ENCODE results near the gene DISC1. TPM values are rescaled to one million over a fixed set of nuclear protein-coding genes. Genes with fewer than 3 reads are reported as not detected.

DISC1 gene
- total RNA-seq, 1 donor from 2014 or later = 12.3 TPM

DNA sequence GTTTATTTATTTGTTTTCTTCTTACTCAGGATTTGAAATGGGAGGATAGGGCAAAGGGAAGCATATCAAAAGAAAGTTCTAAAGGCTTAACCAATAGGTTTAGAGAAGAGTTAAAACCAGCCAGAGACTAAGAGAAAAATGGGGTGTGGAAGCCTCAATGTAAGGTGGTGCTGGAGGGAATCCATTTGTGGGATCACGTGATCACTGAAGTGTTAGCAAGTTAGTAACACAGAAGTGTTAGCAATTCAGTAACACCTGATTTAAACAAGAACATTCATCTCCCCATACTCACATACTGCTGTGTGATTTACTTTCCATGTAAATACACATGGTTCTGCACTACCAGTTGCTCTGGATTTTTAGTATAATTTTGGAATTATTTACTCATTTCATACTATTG lies 451.2 kb downstream of the DISC1 start:
- no peaks in the 10 kb centered on the region for H3K4me1 ChIP-seq
- no peaks in the 10 kb centered on the region for H3K36me3 ChIP-seq
- H3K27me3 ChIP-seq = no peaks in the 10 kb centered on the region
- no peak for DNase-seq (ENCODE audit: extremely low spot score in 2 of 2)
- intact Hi-C loops (cut with DNase I) = loop anchor here (10.0 kb wide), 1 partner anchor 897 kb away; no protein-coding TSS in a partner anchor
- TF ChIP-seq POLR2AphosphoS5 (IDR thresholded peaks at IDR 0.05; ENCODE audit: insufficient read depth in 1 of 2, low read depth in 1 of 2) (no peak), POLR2A (IDR thresholded peaks at IDR 0.05) (no peak)
- TF ChIP-seq, protein P1, sequence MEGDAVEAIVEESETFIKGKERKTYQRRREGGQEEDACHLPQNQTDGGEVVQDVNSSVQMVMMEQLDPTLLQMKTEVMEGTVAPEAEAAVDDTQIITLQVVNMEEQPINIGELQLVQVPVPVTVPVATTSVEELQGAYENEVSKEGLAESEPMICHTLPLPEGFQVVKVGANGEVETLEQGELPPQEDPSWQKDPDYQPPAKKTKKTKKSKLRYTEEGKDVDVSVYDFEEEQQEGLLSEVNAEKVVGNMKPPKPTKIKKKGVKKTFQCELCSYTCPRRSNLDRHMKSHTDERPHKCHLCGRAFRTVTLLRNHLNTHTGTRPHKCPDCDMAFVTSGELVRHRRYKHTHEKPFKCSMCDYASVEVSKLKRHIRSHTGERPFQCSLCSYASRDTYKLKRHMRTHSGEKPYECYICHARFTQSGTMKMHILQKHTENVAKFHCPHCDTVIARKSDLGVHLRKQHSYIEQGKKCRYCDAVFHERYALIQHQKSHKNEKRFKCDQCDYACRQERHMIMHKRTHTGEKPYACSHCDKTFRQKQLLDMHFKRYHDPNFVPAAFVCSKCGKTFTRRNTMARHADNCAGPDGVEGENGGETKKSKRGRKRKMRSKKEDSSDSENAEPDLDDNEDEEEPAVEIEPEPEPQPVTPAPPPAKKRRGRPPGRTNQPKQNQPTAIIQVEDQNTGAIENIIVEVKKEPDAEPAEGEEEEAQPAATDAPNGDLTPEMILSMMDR (IDR thresholded peaks at IDR 0.05) = no peak
- H3K4me3 ChIP-seq = no peak overlapping the region
- H3K27ac ChIP-seq = no peak overlapping the region
- H3K9me3 ChIP-seq = no peaks in the 10 kb centered on the region

DNA sequence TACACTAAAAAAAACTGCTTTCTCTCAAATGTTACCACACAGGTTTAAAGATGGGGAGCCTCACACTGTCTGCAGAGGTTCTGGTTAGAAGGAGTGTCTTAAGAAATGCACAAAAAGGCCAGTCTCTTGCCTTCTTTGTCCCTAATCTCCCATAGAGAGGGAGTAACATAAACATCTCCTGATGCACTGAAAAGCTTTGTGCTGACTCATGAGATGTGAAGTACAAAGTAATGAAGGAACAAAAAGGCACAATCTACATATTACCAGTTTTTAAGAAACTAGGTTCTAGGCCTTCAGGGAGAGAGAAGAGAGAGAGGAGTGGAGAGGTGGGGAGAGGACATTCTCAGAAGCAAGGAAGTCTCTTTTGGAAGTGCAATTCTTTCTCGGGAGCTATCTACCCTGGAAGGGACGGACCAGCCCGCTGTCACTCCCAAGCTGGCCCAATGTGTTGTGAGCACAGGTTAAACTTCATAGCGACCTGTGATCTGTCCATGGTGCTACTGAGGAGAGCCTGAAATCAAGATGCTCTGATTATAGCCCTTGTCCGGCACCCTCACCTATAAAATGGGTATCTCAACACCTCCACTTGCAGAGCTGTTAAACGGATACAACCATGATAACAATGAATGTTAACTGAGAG lies 458.1 kb downstream of the DISC1 start:
- intact Hi-C loops (cut with DNase I) = no loop called here
- Histone ChIP-seq H3K4me1 (no peaks in the 10 kb centered on the region), H3K27me3 (no peaks in the 10 kb centered on the region), H3K4me3 (no peak overlapping the region), H3K9me3 (no peaks in the 10 kb centered on the region), H3K27ac (no peak overlapping the region), H3K36me3 (no peaks in the 10 kb centered on the region)
- TF ChIP-seq POLR2A (IDR thresholded peaks at IDR 0.05) (no peak), POLR2AphosphoS5 (IDR thresholded peaks at IDR 0.05; ENCODE audit: insufficient read depth in 1 of 2, low read depth in 1 of 2) (no peak)
- TF ChIP-seq, protein P1 (IDR thresholded peaks at IDR 0.05) = no peak
- DNase-seq (ENCODE audit: extremely low spot score in 2 of 2) = no peak

DNA sequence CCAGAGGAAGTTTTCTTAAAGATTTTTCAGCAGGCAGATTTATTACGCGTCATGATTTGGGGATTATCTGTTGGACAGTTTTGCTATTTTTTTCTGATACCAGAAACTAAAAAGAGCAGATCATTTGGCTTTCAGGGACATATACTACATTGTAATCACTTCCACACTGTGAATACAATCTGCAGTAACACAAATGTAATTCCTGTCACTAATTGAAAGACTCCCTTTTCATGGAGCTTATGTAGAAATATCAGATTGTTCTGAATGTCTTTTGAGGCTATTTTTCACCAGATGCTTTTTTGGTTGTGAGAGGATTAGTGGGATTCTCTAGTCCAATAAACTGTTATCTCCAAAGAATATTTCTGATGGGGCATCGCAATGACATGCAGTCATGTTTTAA lies 464.2 kb downstream of the DISC1 start:
- Histone ChIP-seq H3K4me1 (no peaks in the 10 kb centered on the region), H3K27ac (no peak overlapping the region), H3K9me3 (no peaks in the 10 kb centered on the region), H3K4me3 (no peak overlapping the region), H3K27me3 (no peaks in the 10 kb centered on the region), H3K36me3 (no peaks in the 10 kb centered on the region)
- intact Hi-C loops (cut with DNase I) = no loop called here
- TF ChIP-seq, protein P1 (IDR thresholded peaks at IDR 0.05) = no peak
- no peak for TF ChIP-seq POLR2AphosphoS5 (IDR thresholded peaks at IDR 0.05; ENCODE audit: insufficient read depth in 1 of 2, low read depth in 1 of 2)
- TF ChIP-seq POLR2A (IDR thresholded peaks at IDR 0.05) = no peak
- DNase-seq (ENCODE audit: extremely low spot score in 2 of 2) = no peak

Small RNA genes lying within 50 kb of the gene (small RNA-seq; reads per million reads assigned to genes)
- not detected for gene RF02102
- gene RNU5A-5P = not detected

Other genes with a start within 250 kb of the DISC1 start
- gene EGLN1, start 204.5 kb upstream of the DISC1 start, total RNA-seq = 26.3 TPM
- gene TSNAX, start 98.1 kb upstream of the DISC1 start, total RNA-seq = 20.4 TPM

All from vagina (tissue), 2 donors.